GM19467 (cell line): Measurements from ENCODE around the gene RALA.

Source experiments
- ATAC-seq: cut with Tn5 transposase; IDR thresholded peaks from one replicate; pipeline ENCODE4 v1.9.1; 2021; ENCODE audit warnings: mild to moderate bottlenecking, moderate library complexity; ENCODE audit not compliant: unreplicated experiment

The RALA gene, protein sequence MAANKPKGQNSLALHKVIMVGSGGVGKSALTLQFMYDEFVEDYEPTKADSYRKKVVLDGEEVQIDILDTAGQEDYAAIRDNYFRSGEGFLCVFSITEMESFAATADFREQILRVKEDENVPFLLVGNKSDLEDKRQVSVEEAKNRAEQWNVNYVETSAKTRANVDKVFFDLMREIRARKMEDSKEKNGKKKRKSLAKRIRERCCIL

GRCh38 chr7:39623047-39623731, at the start of gene RALA:
Gene RALA, plus strand, starts transcription at chr7:39623572. Its CDS starts 63,096 bp downstream, at chr7:39686668.
- ATAC-seq, result peak; percentile 91

GRCh38 chr7:39574673-39575349, 48.6 kb upstream of the RALA start:
- ATAC-seq, result no peak

DNA sequence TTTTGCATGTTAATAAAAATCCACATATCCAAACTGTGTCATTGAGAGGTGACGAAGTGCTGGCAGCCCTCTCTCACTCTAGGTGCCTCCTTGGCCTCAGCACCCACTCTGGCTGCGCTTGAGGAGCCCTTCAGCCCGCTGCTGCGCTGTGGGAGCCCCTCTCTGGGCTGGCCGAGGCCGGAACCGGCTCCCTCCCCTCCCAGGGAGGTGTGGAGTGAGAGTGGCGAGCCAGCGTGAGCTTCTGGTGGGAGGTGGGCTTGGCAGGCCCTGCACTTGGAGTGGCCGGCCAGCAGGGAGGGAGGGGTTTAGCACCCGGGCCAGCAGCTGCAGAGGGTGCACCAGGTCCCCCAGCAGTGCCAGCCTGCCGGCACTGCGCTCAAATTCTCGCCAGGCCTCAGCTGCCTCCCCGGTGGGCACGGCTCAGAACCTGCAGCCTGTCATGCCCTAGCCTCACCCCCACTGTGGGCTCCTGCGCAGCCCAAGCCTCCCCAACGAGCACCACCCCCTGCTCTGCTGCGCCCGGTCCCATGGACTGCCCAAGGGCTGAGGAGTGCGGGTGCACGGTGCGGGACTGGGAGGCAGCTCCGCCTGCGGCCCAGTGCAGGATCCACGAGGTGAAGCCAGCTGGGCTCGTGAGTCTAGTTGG, 46.0 kb upstream of the RALA start:
- no peak for ATAC-seq

DNA sequence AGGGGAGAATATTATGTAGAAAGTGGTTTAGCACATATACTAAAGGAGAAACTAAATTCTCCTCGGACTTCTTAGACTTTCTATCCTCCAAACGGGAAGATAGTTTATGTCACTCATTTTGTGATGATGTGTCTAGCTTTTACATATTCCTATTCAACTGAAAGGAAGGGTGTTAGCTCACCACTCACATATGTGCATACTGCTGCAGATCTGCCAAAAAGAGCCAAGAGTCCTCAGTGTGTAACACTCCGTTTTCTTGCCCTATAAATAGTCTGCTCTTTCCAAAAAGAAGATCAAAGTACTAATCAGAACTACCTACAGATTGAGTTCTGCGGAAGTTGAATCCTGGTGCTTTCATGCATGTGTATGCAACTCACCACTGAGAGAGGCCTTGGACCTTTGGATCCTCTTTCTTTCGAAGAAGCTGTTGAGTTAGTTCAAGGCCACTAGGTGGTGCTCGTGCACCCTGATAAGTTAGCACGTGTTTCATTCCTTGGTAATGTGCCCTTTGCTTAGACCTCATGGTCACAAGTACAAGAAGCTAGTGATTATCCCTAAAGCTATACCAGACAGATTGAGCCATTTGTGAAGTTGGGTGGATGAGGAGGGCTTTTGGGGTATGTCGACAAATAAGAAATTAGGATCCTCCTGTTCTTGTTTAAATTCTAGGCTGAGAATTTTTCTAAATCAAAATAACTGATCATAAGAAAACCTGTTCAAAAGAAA, 43.1 kb upstream of the RALA start:
- ATAC-seq, result peak; percentile 95

DNA sequence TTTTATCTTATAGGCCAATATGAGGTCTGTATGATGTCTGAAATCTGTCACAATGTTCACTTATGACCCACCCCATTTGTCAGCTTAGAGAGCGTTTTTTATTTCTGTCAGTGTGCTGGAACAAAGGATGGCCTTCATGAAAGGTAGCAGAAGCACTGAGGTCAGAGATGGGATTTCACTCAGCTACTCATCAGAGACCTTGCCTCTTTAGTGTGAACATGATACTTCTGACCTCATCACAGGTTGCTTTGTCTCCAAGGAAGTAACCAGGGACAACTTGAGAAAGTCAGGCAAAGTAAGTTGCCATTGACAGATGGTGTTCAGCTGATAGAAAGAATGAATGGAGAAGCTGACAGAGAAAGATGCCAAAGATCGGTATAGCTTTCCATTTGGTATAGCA, 40.8 kb upstream of the RALA start:
- no peak for ATAC-seq

DNA sequence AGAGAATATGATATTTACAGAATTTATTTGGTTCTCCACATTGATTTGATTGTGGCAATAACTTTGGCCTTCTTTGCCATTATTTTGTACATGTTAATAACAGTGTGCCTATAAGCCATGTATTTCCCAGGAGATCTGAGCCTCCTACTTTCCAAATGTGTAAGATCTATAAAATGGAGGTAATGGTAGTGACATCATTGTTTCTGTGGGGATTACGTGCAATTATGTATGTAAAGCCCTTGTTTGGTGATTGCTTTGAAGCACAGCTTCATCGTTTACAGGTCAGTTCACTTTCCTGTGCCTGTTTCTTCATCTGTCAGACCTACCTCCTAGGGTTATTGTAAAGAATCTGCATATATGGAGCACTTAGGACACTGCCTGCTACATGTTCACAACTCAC, 39.8 kb upstream of the RALA start:
- no peak for ATAC-seq

DNA sequence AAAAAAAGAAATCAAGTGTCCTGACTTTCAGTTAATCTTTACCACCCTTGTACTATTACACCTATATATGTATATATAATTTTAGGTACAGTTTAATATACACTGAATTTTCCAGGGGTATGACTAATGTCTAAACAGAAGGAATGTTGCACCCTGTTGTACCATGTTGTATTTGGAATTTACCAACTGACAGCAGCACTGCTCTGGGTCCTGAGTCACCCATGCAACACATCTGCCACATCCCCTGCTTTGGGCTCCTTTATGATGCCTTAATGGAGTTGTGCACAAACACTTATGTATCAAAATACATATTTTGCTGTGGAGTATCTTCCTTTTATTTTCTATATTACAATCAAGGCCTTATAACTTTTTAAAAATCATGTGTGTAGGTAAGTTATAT, 36.0 kb upstream of the RALA start:
- no peak for ATAC-seq

DNA sequence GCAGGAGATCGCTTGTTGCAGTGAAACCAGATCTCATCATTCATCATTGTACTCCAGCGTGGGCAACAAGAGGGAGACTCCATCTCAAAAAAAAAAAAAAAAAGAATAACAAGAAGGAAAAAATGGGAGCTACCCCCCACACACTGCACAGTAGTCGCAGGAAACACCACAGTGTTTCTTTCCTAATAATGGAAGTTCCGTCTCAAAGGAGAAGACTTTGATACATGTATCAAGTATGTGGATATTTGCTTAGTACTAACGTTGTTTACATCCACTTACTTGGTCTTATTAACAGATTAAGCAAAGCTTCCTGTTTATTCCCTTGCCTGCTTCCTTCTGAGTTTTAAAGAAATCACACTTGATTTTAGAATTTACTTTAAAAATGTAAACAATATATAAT, 35.0 kb upstream of the RALA start:
- no peak for ATAC-seq

GRCh38 chr7:39589323-39590111, 33.9 kb upstream of the RALA start:
- peak; percentile 78 for ATAC-seq

DNA sequence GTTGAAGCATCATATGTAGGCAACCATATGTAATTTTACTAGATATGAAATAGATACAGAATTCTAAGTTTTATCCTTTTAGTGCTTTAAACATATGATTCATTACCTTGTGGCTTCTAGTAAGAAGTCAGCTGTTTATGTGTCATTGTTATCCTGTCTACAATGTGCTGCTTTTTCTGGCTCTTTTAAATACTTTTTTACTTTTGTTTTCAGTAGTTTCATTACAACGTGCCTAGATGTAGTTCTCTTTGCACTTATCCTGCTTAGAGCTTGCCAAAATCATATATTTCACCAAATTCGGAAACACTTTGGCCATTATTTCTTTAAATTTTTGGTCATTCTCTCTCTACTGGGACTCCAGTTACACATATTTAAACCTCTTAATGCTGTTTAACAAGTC, 30.8 kb upstream of the RALA start:
- no peak for ATAC-seq

- ATAC-seq, result no peak
Observed at GRCh38 chr7:39594988-39595620, 28.3 kb upstream of the RALA start.

GRCh38 chr7:39602351-39602750, 21.0 kb upstream of the RALA start:
- ATAC-seq, result no peak

GRCh38 chr7:39603924-39604323, 19.4 kb upstream of the RALA start:
- no peak for ATAC-seq

GRCh38 chr7:39605087-39605486, 18.3 kb upstream of the RALA start:
- peak; percentile 69 for ATAC-seq

GRCh38 chr7:39606352-39606751, 17.0 kb upstream of the RALA start:
- ATAC-seq, result no peak

DNA sequence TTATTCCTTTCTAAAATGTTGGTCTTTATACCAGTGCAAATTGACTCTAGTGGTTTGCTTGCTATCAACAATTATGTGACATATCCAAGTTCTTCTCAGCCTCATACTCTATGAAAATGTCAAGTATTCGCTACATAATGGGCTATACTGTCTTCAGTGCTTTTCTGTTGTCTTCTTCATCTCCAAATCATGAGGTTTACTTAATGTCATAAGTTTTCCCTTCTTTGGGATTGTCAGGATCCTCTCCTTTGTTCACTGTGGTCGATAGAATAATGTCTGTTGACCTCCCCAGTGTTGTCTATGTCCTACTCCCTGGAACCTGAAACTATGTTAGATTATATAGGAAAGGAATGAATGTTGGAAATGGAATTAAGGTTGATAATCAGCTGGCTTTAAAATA, 16.4 kb upstream of the RALA start:
- no peak for ATAC-seq

- no peak for ATAC-seq
Observed at GRCh38 chr7:39607865-39608264, 15.5 kb upstream of the RALA start.

GRCh38 chr7:39608278-39608677, 15.1 kb upstream of the RALA start:
- no peak for ATAC-seq

DNA sequence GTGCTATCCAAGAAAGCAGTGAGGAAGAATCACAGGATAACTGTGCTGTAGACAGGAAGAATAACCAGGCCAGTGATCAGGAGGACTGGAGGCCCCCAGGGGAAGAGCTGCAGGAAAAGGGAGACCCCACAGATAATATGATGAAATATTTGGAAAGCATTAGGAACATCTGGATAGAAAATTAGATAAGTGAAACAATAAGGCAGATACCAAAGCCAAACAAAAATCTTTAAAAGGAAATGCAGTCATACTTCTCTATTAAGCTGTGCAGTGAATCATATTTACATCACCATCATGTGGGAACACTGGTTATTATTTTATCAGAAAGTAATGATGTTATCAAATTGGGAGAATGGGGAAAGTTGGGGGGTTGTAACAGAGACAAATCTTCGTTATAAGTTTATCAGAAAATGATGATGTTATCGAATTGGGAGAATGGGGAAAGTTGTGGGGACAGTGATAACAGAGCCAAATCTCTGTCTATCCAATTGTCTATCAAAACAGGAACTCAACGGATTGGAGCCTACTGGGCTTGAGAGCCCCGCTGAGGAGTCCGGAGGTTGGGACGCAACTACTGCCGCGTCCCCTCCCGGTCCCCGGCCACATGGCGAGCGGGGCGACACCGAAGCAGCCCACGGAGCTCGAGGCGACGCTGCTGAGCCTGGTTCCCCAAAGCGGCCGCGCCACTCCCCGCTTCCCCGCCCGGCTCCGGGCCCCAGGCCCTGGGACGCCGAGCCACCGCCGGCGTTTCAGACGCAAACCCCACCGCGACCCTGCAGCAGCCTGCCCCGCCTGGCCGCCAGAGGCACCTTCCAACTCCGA, 14.0 kb upstream of the RALA start:
- no peak for ATAC-seq
